OCI-LY3 (cell line): ENCODE measurements around the gene GNAS-AS1.

Source experiments
- H2AFZ ChIP-seq: fragments of 200-600, 300-600 bp; shearing (Covaris generic); 2 replicates; pipeline ENCODE4 v1.6.0; 2014; ENCODE audit warnings: antibody characterized with exemption, low read depth, low read length
- H3K27ac ChIP-seq: fragments of 200-600, 300-600 bp; sonication (generic); 2 replicates; pipeline ENCODE4 v1.5.1; 2014; ENCODE audit warnings: mild to moderate bottlenecking, low read length, moderate library complexity, mixed read lengths
- H3K27me3 ChIP-seq: fragments of 200-600, 300-600 bp; sonication (generic); 2 replicates; pipeline ENCODE4 v1.6.1; 2014; ENCODE audit warnings: low read depth, low read length, mixed read lengths
- H3K36me3 ChIP-seq: fragments of 200-600, 300-600 bp; sonication (generic); replicated peaks from 2 replicates; pipeline ENCODE3; 2014; ENCODE audit warnings: low read depth, low read length, mixed read lengths
- H3K4me1 ChIP-seq: fragments of 300-600, 200-600 bp; sonication (generic); 2 replicates; pipeline ENCODE4 v1.6.1; 2014; ENCODE audit warnings: low read length, mixed read lengths
- H3K4me2 ChIP-seq: fragments of 200-600, 300-600 bp; sonication (generic); 2 replicates; pipeline ENCODE4 v1.6.1; 2014; ENCODE audit warnings: low read length, mixed read lengths
- H3K4me3 ChIP-seq: fragments of 300-600, 200-600 bp; sonication (generic); 2 replicates; pipeline ENCODE4 v1.5.1; 2014; ENCODE audit warnings: antibody characterized with exemption, mild to moderate bottlenecking, low read length, moderate library complexity
- H3K79me2 ChIP-seq: fragments of 300-600, 200-600 bp; shearing (Covaris generic); 2 replicates; pipeline ENCODE4 v1.6.1; 2014; ENCODE audit warnings: mild to moderate bottlenecking, low read length, mixed read lengths
- H3K9ac ChIP-seq: fragments of 300-600, 200-600 bp; shearing (Covaris generic); 2 replicates; pipeline ENCODE4 v1.6.0; 2014; ENCODE audit warnings: mild to moderate bottlenecking, low read length, moderate library complexity
- H3K9me3 ChIP-seq: fragments of 200-600, 300-600 bp; shearing (Covaris generic); 2 replicates; pipeline ENCODE4 v1.6.1; 2014; ENCODE audit warnings: low read length, mixed read lengths; ENCODE audit not compliant: insufficient read depth
- H4K20me1 ChIP-seq: fragments of 200-600, 300-600 bp; sonication (generic); 2 replicates; pipeline ENCODE4 v1.6.1; 2016; ENCODE audit warnings: low read length, mixed read lengths; ENCODE audit not compliant: insufficient read depth
- EZH2phosphoT487 ChIP-seq: fragments of 200-600 bp; shearing (Covaris generic); IDR thresholded peaks from 2 replicates; pipeline ENCODE4 v1.6.1; 2018; ENCODE audit warnings: antibody characterized with exemption, mixed run types, low read depth
- TF ChIP-seq, protein P1 (sequence below): fragments of 200-600, 300-600 bp; sonication (generic); IDR thresholded peaks from 2 replicates; pipeline ENCODE4 v1.5.1; 2014; ENCODE audit warnings: antibody characterized with exemption, low read length, low read depth

The GNAS-AS1 gene

DNA sequence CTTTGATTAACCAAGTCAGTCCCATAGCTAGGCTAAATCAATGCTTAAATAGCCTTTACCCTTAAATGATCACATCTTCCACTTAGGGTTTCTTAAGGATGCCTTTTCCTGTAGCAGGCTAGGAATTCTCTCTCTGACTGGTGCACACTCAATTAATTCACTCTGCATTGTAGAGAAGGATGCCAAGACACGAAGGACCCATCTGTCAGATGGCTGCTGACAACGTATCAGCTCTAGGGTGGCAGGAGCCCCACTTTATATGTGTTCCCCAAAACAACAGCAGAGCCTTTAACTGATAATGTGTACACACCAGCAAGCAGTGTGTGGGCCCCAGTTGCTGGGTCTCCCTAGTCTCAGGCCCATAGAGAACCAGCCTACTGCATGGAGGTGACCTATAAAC lies 15.1 kb upstream of the GNAS-AS1 start:
- H3K79me2 ChIP-seq: no peaks in the 10 kb centered on the region
- H3K9me3 ChIP-seq: no peaks in the 10 kb centered on the region
- H4K20me1 ChIP-seq: no peaks in the 10 kb centered on the region
- no peak for TF ChIP-seq EZH2phosphoT487
- TF ChIP-seq, protein P1, sequence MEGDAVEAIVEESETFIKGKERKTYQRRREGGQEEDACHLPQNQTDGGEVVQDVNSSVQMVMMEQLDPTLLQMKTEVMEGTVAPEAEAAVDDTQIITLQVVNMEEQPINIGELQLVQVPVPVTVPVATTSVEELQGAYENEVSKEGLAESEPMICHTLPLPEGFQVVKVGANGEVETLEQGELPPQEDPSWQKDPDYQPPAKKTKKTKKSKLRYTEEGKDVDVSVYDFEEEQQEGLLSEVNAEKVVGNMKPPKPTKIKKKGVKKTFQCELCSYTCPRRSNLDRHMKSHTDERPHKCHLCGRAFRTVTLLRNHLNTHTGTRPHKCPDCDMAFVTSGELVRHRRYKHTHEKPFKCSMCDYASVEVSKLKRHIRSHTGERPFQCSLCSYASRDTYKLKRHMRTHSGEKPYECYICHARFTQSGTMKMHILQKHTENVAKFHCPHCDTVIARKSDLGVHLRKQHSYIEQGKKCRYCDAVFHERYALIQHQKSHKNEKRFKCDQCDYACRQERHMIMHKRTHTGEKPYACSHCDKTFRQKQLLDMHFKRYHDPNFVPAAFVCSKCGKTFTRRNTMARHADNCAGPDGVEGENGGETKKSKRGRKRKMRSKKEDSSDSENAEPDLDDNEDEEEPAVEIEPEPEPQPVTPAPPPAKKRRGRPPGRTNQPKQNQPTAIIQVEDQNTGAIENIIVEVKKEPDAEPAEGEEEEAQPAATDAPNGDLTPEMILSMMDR: no peak
- H3K4me3 ChIP-seq: no peak overlapping the region
- H3K27ac ChIP-seq: no peak overlapping the region
- no peak overlapping the region for H2AFZ ChIP-seq
- no peak overlapping the region for H3K4me2 ChIP-seq
- no peak overlapping the region for H3K9ac ChIP-seq
- peaks cover 8% of the 10 kb centered on the region for H3K4me1 ChIP-seq
- peaks cover 46% of the 10 kb centered on the region for H3K27me3 ChIP-seq
- no peaks in the 10 kb centered on the region for H3K36me3 ChIP-seq

DNA sequence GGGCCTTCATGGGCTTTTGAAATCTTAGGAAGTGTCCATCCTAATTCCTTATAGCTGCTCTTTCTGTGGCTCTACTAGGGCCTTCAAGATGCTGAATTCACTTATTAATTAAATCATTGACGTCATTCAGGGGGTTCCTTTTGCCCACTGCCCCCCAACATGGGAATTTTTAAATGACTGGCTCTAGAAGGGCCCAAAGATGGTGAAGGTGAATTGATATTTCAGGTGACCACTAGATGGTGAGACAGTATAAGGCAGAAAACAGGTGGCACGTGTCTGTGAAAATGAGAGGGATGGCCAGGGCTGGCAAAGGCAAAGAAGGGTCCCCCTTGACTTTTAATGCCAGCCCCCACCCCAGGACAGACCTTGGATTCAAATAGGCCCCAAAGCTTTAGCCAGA lies 13.6 kb upstream of the GNAS-AS1 start:
- Histone ChIP-seq H3K4me1 (no peaks in the 10 kb centered on the region), H3K36me3 (no peaks in the 10 kb centered on the region), H3K4me3 (no peak overlapping the region), H4K20me1 (no peaks in the 10 kb centered on the region), H3K9ac (no peak overlapping the region), H3K9me3 (no peaks in the 10 kb centered on the region), H2AFZ (no peak overlapping the region), H3K79me2 (no peaks in the 10 kb centered on the region), H3K27me3 (peaks cover 55% of the 10 kb centered on the region), H3K4me2 (no peak overlapping the region), H3K27ac (no peak overlapping the region)
- TF ChIP-seq EZH2phosphoT487: no peak
- TF ChIP-seq, protein P1: peak; percentile 88

DNA sequence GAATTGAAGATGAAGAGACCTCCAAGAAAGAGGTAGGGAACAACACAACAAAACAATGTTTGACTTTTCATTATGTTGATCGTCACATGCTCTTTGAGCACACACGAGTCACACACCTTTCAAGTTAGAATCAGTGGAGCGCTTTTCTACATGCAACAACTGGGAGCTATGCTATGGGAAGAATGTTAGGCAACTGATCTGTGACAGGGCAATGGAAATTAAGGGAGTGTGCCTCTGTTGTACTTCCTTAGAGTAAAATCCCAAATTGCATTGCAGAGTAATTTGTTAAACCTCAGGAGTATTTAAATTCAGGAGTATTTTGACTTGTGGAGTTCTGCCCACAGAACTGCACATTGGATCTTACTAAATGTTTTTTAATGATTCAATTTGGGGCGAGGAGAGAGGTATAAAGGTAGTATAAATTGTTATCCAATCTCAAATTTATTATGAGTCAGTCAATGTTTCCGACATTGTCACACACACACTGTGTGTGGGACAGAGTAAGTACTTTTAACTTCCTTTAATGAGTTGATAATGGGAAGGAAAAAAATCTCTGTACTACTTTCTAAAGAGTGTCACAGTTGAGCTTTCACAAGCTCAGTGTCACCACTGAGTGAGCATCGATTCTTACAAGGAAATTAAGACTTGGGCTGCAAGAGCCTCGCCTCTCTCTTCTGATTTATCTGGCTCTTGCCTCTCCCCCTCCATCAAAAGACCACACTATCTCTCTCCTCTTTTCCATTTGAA lies 12.5 kb upstream of the GNAS-AS1 start:
- Histone ChIP-seq H3K27me3 (peaks cover 65% of the 10 kb centered on the region), H3K79me2 (no peaks in the 10 kb centered on the region), H3K4me2 (no peak overlapping the region), H3K27ac (no peak overlapping the region), H3K4me1 (no peaks in the 10 kb centered on the region), H3K4me3 (no peak overlapping the region), H4K20me1 (no peaks in the 10 kb centered on the region), H3K9ac (no peak overlapping the region), H2AFZ (no peak overlapping the region), H3K36me3 (no peaks in the 10 kb centered on the region), H3K9me3 (no peaks in the 10 kb centered on the region)
- TF ChIP-seq, protein P1: no peak
- no peak for TF ChIP-seq EZH2phosphoT487

DNA sequence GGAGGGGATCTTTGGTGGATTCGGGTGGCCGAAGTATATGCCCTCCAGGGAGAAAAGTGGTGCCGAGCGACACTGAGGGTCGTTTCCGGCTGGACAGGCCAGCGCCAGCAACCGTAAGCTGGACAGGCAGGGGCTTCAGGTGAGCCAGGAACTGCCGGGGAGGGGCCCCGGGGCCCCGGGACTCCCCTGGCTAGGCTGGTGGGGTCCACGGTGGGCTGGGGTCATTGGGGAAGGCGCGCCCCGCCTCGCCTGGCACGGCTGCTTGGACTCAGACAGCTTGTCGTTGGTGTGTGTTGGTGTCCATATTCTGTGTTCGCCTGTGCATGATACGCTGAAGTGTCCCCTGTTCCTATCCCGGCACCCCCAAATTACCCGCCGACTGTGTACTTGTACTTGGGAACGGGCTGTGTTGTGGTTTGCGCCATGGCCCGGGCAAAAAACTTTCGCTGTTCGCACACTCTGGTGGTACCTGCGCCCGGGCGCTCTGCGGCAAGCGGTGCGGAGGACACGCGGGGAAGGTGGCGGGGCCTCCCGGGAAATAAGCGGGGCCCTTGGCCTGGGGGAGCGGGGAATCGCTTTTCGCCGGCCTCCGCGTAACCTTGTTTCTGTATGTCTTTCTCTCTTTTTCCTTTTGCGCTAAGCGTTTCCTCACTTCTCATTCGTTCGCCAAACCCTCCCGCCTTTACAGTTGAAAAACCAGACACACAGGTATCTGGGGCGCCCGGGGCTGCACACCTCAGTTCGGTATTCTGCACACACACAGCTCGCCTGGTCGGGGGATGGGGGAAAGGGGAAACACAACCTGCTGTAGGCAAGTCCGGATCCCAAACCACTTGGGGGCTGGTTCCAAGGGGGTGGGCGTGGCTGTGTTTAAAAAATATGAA lies 5.0 kb upstream of the GNAS-AS1 start:
- H3K36me3 ChIP-seq: no peaks in the 10 kb centered on the region
- H3K9me3 ChIP-seq: no peaks in the 10 kb centered on the region
- H3K4me3 ChIP-seq: no peak overlapping the region
- no peak overlapping the region for H3K27ac ChIP-seq
- H3K4me2 ChIP-seq: no peak overlapping the region
- H3K4me1 ChIP-seq: no peaks in the 10 kb centered on the region
- TF ChIP-seq, protein P1: no peak
- no peak for TF ChIP-seq EZH2phosphoT487
- H3K79me2 ChIP-seq: peaks cover 4% of the 10 kb centered on the region; the same call in 1 of the 2 replicates
- H2AFZ ChIP-seq: no peak overlapping the region
- H3K9ac ChIP-seq: no peak overlapping the region
- H3K27me3 ChIP-seq: peaks cover 33% of the 10 kb centered on the region
- H4K20me1 ChIP-seq: no peaks in the 10 kb centered on the region
